22Rv1 (cell line): ENCODE measurements around the gene C2orf42.

Experiments used
- ZFX ChIP-seq: fragments of 450-650 bp; IDR thresholded peaks from 2 replicates; pipeline ENCODE4 v1.6.1; 2017; ENCODE audit warnings: antibody characterized with exemption, borderline replicate concordance
- TF ChIP-seq, protein P1 (sequence below): fragments of 450-650 bp; IDR thresholded peaks from 2 replicates; pipeline ENCODE4 v1.5.1; 2017; ENCODE audit warnings: mild to moderate bottlenecking

DNA sequence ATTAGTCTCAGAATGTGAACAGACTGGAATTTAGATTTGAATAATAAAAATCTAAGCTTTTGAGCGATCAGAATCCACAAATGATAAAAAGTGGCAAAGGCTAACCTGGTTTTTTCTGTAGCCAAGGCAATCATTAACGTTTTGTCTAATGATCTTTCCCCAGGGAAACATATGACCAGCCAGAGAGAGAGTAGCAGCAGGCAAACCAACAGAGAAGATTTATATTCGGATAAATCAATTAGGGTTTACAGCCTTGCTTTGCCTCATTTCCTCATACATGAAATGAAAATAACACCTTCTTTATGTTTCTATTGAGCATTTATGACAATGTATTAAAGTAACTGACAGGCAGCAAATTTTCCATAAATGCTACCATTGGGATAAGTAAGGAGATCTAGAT is 43.1 kb upstream of the C2orf42 start:
- TF ChIP-seq, protein P1, sequence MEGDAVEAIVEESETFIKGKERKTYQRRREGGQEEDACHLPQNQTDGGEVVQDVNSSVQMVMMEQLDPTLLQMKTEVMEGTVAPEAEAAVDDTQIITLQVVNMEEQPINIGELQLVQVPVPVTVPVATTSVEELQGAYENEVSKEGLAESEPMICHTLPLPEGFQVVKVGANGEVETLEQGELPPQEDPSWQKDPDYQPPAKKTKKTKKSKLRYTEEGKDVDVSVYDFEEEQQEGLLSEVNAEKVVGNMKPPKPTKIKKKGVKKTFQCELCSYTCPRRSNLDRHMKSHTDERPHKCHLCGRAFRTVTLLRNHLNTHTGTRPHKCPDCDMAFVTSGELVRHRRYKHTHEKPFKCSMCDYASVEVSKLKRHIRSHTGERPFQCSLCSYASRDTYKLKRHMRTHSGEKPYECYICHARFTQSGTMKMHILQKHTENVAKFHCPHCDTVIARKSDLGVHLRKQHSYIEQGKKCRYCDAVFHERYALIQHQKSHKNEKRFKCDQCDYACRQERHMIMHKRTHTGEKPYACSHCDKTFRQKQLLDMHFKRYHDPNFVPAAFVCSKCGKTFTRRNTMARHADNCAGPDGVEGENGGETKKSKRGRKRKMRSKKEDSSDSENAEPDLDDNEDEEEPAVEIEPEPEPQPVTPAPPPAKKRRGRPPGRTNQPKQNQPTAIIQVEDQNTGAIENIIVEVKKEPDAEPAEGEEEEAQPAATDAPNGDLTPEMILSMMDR = no peak
- no peak for TF ChIP-seq ZFX
